Chondrocyte (in vitro differentiated cells): Measurements from ENCODE around the gene USP6NL. TPM values are rescaled to one million over a fixed set of nuclear protein-coding genes. Genes with fewer than 3 reads are reported as not detected.

Source experiments
- DNase-seq: peaks from one replicate; pipeline ENCODE4 v3.0.0; 2021; ENCODE audit warnings: mixed read lengths, low spot score
- H3K27ac Mint-ChIP-seq: one replicate; pipeline ENCODE4 v1.8.0; 2021; ENCODE audit warnings: mild to moderate bottlenecking, moderate library complexity, mixed read lengths; ENCODE audit not compliant: unreplicated experiment
- H3K27me3 Mint-ChIP-seq: 2 replicates; pipeline ENCODE4 v1.8.0; 2021; ENCODE audit warnings: low read depth, mixed read lengths
- H3K36me3 Mint-ChIP-seq: 2 replicates; pipeline ENCODE4 v1.8.0; 2021; ENCODE audit warnings: low read depth, mixed read lengths
- H3K4me1 Mint-ChIP-seq: 2 replicates; pipeline ENCODE4 v1.8.0; 2021; ENCODE audit warnings: low read depth, mild to moderate bottlenecking, mixed read lengths
- H3K4me3 Mint-ChIP-seq: one replicate; pipeline ENCODE4 v1.8.0; 2021; ENCODE audit warnings: mild to moderate bottlenecking, moderate library complexity, mixed read lengths; ENCODE audit not compliant: unreplicated experiment
- H3K9me3 Mint-ChIP-seq: 2 replicates; pipeline ENCODE4 v1.8.0; 2021; ENCODE audit warnings: low read depth, mixed read lengths
- total RNA-seq: library from RNA; stranded (reverse); gene quantifications from 3 replicates; pipeline ENCODE4 v1.2.1, GENCODE V29; 2021
- TF ChIP-seq, protein P1 (sequence below): fragments of 200-600 bp; sonication (generic); IDR thresholded peaks from 2 replicates; pipeline ENCODE4 v1.5.0; 2021; ENCODE audit warnings: antibody characterized with exemption, mild to moderate bottlenecking, moderate library complexity

Gene USP6NL
- total RNA-seq, 1 donor from 2014 or later = 12.3 TPM

DNA sequence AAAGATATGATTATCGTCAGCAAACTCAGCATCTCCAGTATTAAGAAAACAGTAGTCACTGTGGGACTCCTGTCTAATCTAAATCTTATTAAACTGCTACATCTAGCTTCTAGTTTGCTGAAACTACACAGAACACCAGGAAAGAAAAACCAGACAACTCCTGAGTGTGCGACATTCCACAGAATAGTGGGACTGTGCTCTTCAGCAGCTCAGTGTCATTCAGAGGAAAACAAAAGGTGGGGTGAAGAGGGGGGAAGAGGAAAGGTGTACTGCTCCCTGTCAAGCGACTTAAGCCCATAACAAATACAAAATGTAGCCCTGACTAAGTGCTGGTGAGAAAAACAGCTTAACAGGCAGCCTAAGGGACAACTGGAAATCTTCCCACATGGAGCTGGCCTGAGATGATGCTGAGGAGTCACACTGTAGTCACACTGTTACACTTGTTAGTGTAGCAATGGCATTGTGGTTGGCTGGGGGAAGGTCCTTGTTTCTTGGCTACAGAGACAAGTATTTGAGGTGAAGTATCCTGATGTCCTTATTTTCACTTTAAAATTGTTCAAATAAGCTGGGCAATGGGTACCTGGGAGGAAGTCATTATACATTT lies 135.5 kb downstream of the USP6NL start:
- no peaks in the 10 kb centered on the region for H3K9me3 Mint-ChIP-seq
- H3K27ac Mint-ChIP-seq = no peak overlapping the region
- no peak for DNase-seq
- H3K4me3 Mint-ChIP-seq = no peak overlapping the region
- TF ChIP-seq, protein P1, sequence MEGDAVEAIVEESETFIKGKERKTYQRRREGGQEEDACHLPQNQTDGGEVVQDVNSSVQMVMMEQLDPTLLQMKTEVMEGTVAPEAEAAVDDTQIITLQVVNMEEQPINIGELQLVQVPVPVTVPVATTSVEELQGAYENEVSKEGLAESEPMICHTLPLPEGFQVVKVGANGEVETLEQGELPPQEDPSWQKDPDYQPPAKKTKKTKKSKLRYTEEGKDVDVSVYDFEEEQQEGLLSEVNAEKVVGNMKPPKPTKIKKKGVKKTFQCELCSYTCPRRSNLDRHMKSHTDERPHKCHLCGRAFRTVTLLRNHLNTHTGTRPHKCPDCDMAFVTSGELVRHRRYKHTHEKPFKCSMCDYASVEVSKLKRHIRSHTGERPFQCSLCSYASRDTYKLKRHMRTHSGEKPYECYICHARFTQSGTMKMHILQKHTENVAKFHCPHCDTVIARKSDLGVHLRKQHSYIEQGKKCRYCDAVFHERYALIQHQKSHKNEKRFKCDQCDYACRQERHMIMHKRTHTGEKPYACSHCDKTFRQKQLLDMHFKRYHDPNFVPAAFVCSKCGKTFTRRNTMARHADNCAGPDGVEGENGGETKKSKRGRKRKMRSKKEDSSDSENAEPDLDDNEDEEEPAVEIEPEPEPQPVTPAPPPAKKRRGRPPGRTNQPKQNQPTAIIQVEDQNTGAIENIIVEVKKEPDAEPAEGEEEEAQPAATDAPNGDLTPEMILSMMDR = no peak
- H3K27me3 Mint-ChIP-seq = no peaks in the 10 kb centered on the region
- peaks cover 8% of the 10 kb centered on the region for H3K36me3 Mint-ChIP-seq
- no peaks in the 10 kb centered on the region for H3K4me1 Mint-ChIP-seq

DNA sequence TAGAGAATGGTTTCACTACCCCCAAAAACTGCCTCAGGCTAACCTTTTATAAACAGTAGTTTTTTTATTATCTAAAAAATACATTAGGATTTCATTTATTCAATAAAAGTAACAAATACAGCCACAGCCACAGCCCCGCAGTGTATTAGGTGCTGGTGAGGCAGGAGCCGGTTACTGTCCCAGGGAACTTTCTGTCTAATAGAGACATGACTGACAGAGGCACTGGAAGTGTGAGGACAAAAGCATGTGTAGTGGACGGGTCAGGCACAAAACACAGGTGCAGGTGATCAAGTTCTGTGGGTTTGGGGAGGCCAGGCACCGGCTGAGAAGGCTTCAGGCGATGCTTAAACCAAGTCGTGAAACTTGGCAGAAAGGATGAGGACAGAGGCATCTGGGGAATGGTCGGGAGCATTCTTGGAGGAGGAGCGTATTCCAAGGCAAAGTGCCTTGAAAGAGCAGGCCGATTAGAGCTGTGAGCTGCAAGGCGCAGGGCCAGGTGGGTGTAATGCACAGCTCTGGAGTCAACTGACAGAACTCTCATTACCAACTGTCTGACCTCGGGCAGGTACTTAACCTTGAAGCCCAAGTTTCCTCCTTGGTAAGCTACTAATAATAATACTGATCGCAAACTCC lies 138.2 kb downstream of the USP6NL start:
- Mint-ChIP-seq H3K4me1 (peaks cover 5% of the 10 kb centered on the region), H3K27me3 (no peaks in the 10 kb centered on the region), H3K36me3 (peaks cover 1% of the 10 kb centered on the region), H3K4me3 (no peak overlapping the region), H3K27ac (no peak overlapping the region), H3K9me3 (no peaks in the 10 kb centered on the region)
- DNase-seq = no peak
- TF ChIP-seq, protein P1 = no peak

DNA sequence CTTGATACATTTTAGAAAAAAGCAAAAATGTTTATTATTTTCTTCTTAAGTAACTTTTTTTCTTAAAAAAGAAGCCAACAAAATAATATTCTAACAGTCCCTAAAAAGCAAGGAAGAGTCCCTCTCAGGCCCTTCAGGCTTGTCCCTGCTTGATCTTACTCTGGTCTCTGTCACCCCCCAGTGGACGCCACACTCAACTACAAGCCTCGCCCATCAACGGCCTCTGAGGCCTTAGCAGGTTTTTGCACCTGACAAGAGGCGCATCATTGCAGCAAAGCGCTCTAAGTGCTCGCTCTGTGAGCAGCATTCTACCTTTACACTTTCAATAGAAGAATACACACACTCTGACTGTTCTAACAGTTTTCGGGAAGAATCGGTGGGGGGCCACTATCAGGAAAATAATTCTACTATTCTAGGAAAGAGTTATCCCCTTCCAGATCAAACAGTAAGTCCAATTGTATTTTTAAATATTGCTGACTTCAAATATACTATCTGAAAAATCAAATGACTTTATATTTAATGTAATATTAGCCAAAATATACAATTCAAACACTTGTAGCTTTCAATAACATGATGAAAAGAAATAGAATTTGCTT lies 139.2 kb downstream of the USP6NL start:
- H3K36me3 Mint-ChIP-seq = peaks cover 1% of the 10 kb centered on the region
- H3K4me3 Mint-ChIP-seq = no peak overlapping the region
- H3K4me1 Mint-ChIP-seq = peaks cover 9% of the 10 kb centered on the region

DNA sequence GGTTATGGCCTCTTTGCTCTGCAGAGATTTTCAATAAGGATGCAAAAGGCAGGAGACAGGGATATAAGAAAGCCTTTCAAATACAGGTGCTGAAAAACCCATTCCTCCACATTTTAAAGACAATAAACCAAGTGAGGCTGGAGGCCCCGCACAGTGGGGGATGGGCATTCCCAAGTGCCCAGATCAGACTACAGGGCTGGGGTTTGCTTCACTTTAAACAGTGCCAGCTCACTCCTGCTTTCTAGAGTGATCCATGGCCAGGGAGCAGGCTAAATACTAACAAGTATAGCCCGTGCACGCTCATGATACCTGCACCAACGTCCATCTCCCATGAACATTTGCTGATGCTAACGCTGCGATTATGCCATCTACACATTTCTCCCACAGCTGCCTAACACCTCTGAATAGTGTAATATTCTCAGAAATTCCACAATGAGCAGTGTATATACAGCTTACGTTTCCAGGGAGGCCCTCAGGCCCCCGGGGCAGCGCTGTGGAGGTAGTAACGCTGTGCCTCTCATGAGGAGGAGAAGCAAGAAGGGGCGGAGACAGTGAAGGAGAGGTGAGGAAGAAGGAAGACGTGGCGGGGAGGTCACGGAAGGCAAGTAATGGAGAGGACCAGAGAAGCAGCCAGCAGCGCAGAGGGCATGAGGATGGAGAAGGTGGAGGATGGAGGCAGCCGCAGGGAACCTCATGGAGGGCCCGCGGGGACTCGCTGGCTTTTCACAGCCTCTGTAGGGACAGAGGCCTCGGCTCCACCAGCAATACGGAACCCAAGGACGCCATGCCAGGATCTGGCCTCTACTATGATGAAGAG lies 141.7 kb downstream of the USP6NL start:
- H3K4me1 Mint-ChIP-seq = peaks cover 16% of the 10 kb centered on the region
- H3K27ac Mint-ChIP-seq = no peak overlapping the region
- DNase-seq = no peak
- H3K4me3 Mint-ChIP-seq = no peak overlapping the region
- TF ChIP-seq, protein P1 = no peak
- peaks cover 1% of the 10 kb centered on the region for H3K36me3 Mint-ChIP-seq
- H3K27me3 Mint-ChIP-seq = no peaks in the 10 kb centered on the region
- H3K9me3 Mint-ChIP-seq = no peaks in the 10 kb centered on the region

More for the DNA sequence above, 139.2 kb downstream of the USP6NL start:
- Mint-ChIP-seq H3K27me3 (no peaks in the 10 kb centered on the region), H3K27ac (no peak overlapping the region), H3K9me3 (no peaks in the 10 kb centered on the region)
- TF ChIP-seq, protein P1 = peak; percentile 96
- DNase-seq = no peak
